Measurements from ENCODE around the gene MPP2. TPM values are rescaled to one million over a fixed set of nuclear protein-coding genes. Genes with fewer than 3 reads are reported as not detected.

MPP2 gene
- total RNA-seq, 1 donor from 2014 or later: 3.0 TPM

DNA sequence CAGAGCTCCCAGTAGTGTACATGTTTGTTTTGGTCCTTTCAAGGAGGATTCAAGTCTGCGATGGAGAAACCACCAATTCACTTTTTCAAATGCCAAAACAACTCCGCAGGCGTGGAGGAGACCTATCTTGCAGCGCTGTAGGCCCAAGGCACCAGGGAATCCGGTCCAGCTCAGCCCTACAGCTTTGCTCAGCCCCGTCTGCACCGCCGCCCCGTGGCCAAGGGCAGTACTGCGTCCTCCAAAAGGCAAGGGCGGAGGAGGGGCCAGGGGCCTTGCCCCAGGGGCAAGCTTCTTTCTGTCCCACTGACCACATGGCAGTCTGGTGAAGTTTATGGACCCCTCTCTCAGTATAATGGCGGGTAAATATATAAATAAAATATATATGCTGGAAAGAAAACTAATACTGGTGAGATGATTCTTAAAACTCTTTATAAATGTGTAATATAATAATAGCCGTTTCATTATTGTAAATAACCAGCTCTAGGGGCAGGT, 61.1 kb downstream of the MPP2 start:
- DNase-seq: peak; percentile 25

GRCh38 chr17:43845766-43846165, 61.6 kb downstream of the MPP2 start:
- DNase-seq: no peak

DNA sequence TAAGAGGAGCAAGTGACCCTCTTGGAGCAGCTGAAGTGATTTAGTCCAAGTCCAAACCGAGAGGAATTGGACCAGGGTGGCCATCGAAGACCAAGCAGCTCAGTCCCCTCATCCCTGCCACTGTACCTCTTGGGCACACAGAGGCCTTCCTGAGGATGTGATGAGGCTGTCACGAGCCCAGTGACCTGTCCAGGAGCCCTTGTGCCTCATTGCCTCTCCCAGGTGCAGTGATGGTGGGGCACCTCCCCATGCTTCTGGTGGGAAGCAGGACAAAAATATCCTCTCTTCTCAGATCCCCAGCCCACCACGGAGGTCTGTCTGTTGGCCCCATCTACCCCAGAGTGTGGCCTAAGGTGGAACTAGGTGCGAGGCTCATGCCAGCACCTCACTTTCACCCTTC, 63.1 kb downstream of the MPP2 start:
- no peak for DNase-seq

DNA sequence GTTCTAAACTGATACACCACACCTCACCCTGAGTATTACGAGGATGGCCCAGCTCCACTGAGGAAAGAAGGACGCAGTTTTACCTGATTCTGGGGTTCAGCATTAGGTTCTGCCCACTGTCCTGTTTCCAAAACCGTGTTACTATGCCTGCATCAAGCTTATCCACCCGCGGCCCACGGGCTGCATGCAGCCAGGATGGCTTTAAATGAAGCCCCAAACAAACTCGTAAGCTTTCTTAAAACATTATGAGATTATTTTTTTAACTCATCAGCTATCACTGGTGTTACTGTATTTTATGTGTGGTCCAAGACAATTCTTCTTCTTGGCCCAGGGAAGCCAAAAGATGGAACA, 64.4 kb downstream of the MPP2 start:
- no peak for DNase-seq

GRCh38 chr17:43842091-43842974, 65.0 kb downstream of the MPP2 start:
- DNase-seq: peak; percentile 48

GRCh38 chr17:43841282-43841681, 66.1 kb downstream of the MPP2 start:
- no peak for DNase-seq

DNA sequence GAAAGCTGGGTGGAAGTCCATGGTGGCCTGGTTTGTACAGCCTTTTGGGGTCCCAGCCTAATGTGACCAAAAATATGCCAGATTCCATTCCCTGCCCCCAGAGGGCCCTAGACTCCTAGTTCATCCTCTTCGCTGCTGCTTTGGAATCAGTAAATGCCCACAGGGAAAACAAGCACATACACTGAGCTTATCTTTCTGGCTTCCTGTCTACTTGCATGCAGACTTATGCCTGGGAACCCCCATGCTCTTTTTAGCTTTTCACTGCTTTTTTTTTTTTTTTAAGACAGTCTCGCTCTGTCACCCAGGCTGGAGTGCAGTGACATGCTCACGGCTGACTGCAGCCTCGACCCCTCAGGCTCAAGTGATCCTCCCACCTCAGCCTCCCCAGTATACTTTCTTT, 66.5 kb downstream of the MPP2 start:
- DNase-seq: no peak

DNA sequence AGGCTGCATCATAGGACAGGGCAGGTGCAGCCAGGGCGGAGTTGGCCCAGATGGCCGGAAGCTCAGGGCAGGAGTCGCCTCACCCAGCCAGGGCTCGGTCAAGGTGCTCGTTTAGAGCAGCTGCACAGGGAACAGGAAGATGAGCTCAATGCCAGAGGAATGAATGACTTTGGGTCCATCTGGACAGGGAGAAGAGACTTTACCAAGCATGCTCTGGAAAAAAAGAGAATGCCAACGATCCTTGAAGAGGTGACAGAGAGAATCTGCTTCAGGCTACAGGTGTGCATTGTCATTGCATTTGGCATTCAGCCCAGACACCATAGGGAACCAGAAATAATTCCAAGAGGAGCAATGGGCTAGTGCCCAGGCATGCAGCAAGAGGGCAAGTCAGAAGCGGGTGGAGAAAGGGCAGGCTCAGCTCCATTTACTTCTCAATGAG, 67.6 kb downstream of the MPP2 start:
- DNase-seq: no peak

GRCh38 chr17:43834106-43834505, 73.2 kb downstream of the MPP2 start:
- DNase-seq: peak; percentile 31

DNA sequence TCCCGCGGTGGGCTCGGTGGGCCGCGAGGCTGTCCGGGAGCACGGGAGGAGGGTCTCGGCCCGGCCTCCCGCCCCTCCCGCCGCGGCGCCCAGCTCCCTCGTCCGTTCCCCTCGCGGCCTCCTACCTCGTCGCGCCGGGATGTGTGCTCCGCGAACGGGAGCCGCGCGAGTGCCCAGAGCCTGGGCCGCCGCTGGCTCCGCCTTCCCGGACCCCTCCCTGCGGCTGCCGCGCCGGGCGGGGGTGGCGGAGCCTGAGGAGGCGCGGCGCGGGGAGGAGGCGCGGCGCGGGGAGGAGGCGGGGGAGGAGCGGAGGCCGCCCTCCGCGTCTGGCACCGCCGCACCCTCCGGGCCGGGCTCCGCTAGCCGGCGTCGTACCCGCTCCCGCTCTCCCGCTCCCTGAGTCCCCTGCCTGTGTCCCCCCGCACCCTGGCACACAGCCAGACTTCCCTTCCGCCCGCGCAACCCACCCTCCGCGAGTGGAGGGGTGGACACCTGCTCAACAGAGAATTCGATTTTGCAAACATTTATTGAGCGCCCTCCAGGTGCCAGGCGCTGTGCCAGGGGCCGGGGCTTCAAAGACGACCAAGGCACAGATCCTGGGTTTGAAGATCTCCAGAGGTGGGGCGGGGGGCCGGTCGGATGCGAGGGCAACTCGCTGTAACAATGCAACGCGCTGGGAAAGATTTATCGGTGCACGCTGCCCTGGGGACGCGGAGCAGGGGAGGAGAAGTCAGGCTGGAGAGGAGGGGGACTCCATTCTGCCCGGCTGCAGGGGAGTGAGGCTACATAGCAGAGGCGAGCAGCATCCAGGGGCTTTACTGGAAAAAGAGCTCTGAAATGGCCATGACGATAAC, 74.1 kb downstream of the MPP2 start, which contains the start of gene MPP3:
Gene MPP3, minus strand, starts transcription at position 171 of the 854 bp plus-strand sequence. CDS start 1,240 bp downstream, outside the sequence.
- DNase-seq: peak; percentile 36

GRCh38 chr17:43832168-43832975, 75.0 kb downstream of the MPP2 start:
- no peak for DNase-seq

DNA sequence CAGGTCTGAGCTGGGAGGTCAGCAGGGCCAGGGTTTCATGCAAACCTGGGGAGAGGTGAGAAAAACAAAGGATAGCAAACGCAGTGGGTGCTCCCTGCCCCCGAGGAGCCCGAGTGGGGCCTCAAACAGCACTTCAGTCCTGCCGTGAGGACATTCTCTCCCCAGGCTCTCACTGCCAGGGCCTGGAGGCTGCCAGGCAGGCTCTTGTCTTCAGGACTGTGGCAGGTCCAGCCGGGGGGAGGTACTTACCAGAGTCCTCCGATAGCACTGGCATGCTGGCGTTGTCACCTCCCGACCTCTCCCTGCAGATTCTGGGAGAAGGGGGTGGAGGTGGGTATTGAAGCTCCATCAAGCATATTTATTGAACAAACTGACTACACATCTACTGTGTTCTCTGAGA, 75.7 kb downstream of the MPP2 start:
- no peak for DNase-seq

DNA sequence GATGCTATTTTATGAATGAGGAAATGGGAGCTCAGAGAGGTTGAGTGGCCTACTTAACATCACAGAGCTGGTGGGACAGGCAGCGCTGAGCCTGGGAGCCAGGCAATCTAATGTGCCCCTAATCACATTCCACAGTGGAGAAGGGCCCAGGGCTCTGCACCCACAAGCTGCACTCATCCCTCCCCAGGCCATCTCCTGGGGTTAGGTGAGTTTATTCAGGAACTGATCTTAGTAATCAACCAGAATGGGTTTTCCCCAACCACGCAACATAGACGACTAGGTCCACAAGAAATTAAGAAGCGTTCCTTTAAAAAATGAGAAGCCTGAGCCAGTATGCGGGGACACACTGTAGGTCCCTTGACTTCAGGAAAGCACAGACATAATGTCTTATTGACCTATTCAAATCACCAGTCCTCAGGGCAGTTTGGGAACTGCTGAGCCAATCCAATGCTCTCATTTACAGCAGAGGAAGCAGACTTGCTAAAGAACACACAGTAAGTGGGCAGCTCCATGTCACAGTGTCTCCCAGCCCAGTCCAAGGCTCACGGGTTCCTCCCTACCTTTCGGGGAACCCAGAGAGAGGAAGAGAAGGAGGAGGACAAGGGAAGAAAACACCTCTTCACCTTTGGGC, 76.7 kb downstream of the MPP2 start:
- no peak for DNase-seq

DNA sequence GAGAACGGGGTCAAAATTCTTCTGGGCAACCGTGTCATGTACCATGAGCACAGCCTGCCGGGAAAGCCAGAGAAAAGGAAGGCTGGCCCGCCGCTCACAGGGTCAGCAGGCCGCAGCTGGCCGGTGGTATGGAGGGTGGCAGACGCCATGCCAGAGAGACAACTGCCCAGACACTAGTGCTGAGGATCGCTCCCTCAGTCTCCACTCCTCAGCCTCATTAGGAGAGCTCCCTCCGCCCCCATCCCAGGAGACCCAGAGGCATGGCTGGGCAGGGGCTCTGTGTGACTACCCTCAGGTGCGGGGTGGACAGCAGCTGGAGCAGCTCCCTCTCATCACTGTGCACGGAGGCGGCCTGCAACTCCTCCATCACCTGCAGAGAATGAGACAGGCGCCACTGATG, 77.6 kb downstream of the MPP2 start:
- DNase-seq: no peak

DNA sequence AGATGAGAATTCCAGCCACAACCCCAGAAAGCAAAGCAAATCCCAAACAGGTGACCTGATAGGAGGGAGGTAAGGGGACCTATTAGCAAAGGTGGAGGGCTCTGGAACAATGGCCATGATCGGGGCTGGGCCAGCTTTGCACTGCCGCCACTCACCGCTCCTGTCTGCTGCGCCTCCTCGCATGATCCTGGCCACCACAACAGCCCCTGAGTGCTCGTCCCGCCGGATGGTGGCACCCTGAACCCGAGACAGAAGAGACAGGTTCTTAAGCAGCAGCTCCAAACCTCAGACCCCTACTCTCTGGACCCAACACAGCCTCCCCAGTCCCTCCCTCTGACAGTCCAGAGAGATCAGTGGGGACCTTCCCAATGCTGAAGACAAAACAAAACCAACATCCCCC, 79.7 kb downstream of the MPP2 start:
- no peak for DNase-seq

DNA sequence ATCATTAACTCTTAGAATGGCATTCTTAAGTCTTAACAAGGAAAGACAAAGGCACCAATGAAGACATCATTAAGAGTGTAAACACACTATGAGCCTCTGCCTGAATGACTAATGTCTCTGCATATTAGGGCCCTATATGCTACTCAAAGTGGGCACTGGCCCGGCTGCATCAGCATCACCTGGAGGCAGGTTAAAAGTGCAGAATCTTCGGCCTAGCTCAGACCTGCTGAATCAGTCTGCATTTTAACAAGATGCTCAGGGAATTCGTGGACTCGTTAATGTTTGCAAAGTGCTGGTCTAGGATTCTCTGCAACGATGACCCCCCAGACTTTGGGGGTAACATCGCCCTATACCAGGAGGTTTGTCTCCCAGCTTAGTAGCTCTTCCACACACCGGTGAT, 81.1 kb downstream of the MPP2 start:
- no peak for DNase-seq

GRCh38 chr17:43825567-43825966, 81.8 kb downstream of the MPP2 start:
- DNase-seq: no peak
